ENCODE data around the gene CLEC4D.
"Not testable (repeated sequence)": the region's sequence is repeated elsewhere in the genome, so short reads cannot be mapped to it uniquely, and the experiment has no call there.

CLEC4D gene

DNA sequence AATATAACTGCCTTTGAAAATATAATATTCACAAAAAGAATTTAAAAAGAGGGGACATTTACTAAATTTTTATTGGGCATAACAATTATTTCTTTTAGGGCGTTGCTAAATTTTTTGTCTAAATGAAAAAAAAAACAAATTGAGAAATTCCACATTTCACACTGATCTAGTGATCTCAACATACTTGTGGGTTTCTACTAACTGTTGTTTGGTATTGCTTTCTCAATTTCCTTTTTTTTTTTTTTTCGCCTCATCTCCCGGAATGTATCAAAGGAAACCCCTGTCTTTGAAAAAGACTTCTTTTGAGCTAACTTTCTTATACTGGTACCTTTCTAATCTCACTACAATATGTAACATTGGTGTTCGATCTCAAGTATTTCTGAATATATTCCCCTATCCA lies at the start of gene CLEC4D:
TSS of gene CLEC4D (plus strand) at position 248 of the 400 bp plus-strand sequence. CDS start 230 bp downstream, outside the sequence.
- no peak for DNase-seq

DNA sequence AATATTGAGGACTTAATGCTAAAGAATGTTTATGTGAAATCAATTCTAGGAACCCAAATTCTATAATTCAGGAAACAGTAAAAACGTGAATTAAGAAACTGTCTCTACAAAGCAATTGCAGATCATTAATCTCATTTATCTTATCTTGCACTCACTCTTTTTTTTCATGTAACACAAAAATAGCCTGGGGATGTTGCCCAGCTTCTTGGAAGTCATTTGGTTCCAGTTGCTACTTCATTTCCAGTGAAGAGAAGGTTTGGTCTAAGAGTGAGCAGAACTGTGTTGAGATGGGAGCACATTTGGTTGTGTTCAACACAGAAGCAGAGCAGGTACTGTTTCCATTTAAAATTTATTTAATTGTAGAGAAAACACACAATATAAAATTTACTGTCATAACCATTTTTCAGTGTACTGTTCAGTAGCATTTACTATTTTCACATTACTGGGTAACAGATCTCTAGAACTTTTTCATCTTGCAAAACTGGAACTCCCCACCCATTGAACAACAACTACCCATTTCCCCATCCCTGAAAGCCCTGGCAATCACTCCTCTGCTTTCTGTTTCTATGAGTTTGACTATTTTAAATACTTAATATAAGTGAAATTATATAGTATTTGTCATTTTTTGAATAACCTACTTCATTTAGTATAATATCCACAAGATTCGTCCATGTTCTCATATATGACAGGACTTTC lies 47.9 kb upstream of the CLEC4D start:
- DNase-seq, result no peak

DNA sequence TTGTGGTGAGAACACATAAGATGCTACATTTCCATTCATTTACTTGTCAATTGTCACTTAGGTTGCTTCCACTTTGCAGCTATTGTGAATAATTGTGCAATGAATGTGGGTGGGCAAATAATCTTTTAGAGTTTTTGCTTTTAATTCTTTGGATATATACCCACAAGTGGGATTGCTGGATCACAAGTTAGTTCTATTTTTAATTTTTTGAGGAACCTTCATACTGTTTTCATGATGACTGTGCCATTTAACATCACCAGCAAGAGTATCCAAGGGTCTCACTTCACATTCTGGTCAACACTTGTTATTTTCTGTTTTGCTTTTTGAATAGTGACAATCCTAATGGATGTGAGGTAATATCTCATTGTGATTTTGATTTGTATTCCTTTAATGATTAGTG lies 47.1 kb upstream of the CLEC4D start:
- DNase-seq, result no peak

DNA sequence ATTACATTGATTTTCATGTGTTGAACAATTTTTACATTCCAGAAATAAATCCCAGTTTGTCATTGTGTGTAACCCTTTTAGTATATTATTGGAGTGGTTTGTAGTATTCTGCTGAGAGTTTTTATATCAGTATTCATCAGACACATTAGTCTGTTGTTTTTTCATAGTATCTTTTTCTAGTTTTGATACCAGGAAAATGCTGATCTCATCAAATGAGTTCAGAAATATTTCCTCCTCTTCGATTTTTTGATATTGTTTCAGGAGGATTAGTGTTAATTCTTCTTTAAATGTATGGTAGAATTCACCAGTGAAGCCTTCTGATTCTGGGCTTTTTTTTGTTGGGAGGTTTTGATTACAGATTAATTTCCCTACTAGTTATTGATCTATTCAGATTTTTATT lies 42.2 kb upstream of the CLEC4D start:
- DNase-seq, result no peak

DNA sequence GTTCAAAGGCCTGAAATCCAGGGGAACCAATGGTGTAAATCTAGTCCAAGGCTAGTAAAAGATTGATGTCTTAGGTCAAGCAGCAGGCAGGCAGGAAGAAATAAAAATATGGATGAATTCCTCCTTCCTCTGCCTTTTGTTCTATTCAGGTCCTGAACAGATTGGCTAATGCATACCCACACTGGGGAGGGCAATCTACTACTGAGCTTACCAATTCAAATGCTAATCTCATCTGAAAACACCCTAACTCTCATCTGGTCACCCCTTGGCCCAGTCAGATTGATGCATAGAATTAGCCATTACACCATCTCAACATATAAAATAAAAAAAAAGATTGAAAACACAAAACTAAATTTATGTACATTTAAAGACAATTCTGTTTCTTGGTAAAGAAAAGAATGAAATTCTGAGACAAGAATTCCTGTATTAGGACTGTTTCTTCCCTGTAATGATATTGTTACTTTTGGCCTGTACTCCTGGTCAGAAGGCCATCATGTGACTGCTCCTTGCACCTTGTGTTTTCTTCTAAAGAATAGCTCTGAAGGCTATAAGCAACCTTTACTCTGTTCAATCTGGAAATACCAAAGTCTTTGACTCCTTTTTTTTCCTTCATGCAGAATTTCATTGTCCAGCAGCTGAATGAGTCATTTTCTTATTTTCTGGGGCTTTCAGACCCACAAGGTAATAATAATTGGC lies 37.6 kb upstream of the CLEC4D start:
- DNase-seq, result no peak

DNA sequence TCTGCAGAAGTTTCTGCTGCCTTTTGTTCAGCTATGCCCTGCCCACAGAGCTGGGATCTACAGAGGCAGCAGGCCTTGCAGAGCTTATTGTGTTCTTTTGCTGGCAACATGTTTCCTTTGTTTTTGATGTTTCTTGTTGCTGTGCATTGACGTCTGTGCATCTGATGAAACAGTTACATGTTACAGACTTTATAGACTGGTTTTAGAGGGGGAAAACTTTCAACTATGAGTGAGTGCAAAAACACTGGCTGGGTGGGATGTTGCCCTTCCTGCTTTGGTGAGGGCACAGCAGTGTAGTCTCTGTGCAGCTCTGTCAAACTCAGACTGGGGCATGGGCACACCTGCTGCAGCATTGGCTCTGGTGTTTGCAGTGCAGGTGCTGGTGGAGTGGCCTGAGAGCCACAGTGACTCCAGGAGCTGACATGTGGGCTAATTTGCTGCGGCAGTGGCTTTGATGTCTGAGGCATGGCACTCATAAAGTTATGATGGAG lies 30.7 kb upstream of the CLEC4D start:
- DNase-seq, result no peak

DNA sequence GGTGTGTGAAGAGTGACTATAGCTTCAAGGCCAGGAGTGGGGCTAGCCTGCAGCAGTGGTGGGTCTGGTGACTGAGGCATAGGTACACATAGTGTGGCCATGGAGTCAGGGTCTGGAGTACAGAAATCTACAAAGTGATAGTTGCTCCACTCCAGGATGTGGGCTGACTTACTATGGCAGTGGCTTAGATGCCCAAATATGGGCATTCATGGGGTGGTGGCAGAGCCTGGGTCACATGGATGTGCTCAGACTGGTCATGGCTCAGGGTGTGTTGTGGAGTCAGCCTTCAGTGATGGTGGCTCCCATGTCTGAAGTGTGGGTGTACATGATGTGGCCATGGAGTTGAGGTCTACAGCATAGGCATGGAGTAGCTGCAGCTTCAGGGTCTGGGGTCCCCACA lies 30.2 kb upstream of the CLEC4D start:
- DNase-seq, result no peak

DNA sequence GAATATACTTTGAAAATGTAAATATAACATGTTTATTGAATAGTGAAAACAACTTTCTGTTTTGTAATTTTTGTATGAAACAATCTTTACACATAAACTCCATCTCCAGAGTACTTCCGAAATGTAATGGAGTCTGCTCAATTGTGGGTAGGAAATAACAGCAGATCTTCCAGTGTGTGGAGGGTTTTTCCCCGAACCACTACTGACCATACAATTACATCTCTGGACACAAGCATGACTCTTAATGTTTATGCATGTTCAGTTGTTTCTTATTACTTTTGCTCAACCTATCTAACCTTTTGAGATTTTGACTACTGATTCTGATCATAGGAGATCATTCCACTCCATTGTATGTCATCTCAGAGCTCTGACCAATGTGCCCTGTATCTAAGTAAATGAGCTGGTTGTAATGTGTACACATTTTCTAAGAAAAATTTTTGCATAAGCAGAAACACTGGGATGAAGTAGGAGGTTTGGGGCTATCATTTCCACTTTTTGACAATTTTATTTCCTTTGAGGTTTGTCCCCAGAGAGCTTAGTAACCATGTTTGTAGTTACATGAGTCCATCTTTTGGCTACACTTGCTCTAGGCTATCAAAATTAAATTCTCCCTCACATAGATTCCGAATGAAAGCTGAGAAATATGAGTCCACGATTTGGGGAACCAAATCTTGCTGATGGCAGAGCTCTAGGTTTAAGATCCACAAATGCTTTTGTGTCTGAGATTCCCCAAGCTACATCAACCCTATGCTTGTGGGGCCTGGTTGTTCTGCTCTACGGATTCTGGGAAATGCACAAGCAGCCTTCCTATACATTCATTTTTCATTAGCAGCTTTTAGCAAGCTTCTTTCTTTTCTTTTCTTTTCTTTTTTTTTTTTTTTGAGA lies 21.4 kb upstream of the CLEC4D start:
- DNase-seq, result no peak

DNA sequence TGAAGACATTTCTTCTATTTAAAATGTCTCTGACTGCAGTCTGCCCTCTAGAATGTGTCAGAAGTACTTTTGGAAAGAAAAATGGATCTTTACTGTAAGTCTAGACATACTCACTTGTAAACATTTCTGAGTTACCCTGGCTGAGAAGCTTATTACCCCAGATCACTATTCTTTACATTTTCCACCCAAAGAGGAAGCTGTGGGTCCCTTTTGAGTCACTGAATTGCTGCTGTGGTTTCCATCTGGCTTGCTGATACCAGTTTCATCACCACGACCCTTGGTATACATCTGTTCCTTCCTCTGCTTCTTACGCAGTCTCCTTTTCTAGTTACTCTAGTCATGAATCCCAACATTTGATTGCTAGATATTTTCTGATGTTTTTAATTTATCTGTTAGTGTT lies 20.2 kb upstream of the CLEC4D start:
- peak; percentile 49 for DNase-seq

DNA sequence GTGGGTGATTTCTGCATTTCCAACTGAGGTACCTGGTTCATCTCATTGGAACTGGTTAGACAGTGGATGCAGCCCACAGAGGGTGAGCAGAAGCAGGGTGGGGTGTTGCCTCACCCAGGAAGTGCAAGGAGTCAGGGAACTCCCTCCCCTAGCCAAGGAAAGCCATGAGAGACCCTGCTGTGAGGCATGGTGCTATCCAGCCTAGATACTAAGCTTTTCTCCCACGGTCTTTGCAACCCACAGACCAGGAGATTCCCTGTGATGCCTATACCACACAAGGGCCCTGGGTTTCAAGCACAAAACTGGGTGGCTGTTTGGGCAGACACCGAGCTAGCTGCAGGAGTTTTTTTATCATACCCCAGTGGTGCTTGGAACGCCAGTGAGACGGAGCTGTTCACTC lies 17.6 kb upstream of the CLEC4D start:
- DNase-seq, result not testable (repeated sequence)

DNA sequence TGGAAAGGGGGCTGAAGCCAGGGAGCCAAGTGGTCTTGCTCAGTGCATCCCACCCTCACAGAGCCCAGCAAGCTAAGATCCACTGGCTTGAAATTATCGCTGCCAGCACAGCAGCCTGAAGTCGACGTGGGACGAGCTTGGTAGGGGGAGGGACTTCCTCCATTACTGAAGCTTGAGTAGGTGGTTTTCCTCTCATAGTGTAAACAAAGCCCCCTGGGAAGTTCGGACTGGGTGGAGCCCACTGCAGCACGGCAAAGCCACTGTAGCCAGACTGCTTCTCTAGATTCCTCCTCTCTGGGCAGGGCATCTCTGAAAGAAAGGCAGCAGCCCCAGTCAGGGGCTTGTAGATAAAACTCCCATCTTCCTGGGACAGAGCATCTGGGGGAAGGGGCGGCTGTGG lies 17.2 kb upstream of the CLEC4D start:
- not testable (repeated sequence) for DNase-seq

DNA sequence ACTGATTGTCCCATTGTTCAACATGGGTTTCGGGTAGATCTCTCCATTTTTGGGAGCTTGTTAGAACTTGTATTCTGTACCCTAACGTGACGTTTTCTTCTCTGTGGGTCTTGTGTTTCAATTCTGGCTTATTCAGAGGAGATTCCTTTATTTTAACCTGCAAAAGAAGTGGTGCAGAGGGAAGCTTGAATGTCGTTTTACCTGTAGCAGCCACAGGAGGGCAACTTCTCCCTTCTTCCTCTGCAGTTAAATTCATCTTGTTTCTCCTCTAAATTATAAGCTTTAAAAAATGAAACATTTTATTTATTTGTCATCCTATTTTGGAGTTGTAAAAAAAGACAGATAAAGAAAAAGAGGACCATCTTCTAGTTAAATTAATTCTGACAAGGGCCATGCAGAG lies 13.7 kb upstream of the CLEC4D start:
- no peak for DNase-seq

DNA sequence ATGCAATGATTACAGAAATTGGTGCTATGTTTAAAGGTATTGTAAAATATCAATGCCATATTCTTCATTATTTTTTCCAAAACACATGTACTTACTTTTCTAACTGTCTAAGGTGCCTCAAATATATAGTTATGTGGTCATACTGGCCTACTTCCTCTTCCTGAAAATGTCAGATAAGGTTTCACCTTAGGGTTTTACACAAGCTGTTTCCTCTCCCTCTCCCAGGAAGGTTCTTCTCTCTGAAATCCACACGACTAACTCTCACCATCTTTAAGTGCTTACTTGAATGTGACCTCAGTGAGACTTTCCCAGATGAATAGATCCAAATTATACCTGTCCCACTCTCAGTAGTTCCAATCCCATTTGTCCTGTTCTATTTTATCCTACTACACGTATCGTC lies 11.6 kb upstream of the CLEC4D start:
- no peak for DNase-seq

DNA sequence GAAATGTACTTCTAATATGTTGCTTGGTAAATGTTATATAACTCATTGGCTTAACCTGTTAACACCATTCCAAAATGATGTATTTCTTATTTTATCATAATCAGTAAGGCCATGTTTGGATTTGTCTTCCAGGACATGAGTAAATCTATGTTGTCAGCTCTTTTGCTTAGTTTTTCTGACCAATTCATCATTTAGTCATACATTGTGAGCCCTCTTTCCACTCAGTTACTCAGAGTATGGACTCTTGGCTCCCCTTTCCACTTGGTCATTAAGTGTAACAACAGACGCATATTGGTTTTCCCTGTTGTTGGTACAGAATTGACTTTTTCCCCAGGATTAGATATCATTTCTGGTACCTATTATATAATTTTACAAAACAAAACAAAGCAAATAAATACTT lies 9.0 kb upstream of the CLEC4D start:
- no peak for DNase-seq

DNA sequence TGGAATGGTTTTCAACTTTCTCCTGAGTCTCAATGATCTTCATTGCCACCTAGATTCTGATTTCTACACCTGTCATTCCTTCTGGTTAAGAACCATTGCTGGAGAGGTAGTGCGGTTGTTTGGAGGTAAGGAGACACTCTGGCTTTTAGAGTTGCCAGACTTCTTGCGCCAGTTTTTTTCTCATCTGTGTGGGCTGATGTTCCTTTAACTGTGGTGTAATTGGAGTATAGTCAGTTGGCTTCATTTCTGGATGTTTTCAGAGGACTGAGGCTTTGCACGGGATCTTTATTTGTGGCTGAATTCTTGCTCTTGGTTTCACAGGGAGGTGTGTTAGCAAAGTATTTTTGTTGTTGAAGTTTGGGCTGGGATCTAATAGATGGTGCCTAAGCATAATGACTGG lies 5.7 kb upstream of the CLEC4D start:
- no peak for DNase-seq

DNA sequence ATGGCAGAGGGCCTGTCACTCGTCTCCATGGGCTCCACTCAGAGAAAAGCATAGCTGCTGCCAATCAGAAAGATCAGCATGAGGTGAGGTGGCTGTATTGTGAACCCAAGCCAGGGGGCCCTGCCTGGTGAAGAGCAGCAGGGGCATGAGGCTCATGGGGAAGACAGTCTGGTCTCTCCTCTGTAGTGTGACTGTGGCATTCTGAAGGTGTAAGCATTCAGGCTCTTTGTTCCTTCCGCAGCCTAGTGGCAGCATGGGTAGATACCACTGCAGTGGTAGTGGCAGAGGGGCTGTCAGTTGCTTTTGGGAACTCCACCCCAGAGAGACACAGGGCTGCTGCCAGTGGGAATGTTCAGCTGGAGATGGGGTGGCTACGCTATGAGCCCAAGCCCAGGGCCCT lies 5.1 kb upstream of the CLEC4D start:
- DNase-seq, result no peak

DNA sequence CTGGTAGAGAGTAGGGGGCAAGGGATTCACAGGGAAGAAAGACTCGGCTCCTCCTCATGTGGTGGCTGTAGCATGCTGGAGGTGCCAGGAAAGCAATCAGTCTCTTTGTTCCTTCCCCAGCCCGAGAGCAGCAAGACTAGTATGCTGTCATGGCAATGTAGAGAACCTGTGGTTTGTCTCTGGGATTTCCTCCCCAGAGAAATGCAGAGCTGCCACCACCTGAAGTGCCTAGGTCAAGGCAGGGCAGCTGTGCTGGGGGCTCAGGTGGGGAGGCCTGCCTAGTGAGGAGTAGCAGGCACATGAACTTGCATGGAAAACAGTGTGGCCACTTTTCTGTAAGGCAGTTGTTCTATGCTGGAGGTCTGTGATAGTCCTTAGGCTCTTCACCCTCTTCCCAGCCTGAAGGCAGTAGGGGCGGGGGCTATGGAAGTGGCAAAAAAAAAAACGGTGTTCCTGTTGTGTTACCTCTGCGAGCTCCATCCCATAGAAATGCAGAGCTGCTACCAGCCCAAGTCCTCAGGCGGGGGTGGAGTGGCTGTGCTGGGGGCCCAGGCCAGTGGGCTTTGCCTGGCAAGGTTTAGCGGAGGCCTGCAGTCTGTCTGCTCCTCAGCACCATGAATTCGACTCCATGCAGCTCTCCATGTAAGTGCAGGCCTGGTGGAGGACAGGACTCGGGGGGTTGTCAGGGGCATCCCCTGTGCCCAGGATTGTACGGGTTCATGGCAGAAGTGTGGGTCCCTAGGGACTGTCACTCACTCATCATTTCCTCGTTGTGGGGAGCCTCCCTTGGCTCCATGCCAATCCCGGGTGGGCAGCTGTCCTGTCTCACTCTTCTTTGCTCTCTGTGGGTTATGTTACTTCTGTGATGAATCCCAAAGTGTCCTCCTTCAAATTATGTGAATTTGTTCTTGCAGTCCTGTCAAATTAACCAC lies 4.1 kb upstream of the CLEC4D start:
- no peak for DNase-seq

DNA sequence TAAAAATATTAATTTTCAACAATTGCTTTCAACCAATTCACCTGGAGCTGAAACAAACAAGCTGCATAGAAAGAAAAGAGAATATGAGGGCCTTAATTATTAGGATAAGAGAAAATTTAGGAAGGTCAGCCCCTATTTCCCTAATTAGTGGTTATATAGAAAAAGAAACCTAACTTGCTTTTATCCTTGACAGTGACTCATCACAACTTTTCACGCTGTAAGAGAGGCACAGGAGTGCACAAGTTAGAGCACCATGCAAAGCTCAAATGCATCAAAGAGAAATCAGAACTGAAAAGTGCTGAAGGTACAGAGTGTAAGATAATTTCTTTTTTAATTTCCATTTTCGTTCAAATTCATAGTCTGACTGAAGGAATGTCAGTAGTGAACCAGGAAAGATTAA lies 4.7 kb downstream of the CLEC4D start:
- no peak for DNase-seq

DNA sequence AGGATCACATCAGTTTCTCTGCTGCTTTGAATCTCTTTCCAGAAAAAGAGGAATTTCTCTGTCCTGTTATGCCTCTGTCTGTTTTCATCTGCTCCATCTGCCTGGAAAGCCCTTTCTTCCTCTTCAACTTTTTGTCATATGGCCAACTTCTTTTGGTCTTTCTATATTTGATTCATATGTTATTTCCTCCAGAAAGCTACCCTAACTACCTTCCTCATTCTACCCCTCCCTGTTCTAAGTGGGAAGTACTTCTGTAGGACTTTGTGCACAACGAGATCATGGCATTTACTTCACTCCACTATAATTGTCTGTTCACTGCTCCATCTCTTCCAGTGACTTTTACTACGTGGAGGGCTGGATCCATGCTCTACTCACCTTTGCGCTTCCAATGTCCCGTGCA lies 5.9 kb downstream of the CLEC4D start:
- DNase-seq, result no peak

DNA sequence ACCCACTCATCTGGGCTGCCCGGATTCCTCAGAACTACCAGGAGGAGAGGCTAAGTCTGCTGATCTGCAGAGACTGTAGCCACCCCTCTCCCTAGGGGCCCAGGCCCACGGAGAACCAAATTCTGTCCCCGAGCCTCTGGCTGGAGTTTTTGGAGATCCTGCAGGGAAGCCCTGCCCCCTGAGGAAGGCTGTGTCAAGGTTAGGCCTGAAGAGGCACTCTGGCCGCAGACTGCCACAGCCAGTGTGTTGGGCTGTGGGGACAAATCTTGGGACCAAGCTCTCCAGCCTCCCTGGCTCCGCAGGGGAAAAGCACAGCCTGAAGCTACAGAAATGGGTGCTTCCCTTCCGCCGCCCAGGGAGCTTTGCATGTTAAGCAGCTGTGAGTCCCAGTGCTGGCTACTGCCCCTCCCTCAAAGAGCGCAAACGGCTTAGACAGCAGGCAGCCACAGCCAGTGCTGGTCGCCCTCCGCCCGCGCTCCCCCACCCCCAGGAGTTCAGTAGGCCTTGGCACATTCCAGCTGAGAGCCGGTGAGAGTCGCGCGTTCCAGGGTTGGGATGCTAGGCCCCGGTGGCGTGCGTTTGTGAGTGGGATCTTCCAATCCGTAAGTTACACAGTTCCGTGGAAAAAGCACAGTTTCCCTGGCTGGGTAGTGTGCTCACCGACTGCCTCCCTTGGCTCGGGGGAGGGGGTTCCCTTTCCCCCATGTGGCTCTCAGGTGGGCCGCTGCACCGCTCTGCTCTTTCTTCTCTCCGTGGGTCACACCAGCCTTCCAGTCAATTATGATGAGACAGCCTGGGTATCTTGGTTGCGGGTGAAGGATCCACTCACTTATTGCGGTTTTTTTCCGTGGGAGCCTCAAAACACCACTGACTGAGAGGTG lies 14.2 kb downstream of the CLEC4D start:
- DNase-seq, result no peak

DNA sequence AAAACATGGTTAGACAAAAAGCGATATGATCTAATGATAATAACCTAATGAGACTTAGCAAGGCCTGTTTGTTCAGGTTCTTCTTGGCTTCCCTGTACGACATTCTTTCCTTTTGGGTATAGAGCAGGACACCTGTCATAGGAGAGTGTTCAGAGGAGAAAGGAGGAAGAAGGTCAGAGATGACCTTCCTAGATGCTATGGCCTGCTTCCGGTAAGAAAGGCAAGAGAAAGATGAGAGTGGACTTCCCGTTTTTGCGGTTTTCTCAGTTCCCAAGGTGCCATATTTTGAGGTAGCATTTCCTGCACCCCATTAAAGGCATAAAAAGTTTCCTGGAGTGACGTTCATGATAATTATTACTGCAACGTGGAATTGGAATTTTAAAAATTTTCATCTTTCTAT lies 18.7 kb downstream of the CLEC4D start:
- no peak for DNase-seq
